Loucy (cell line): Measurements from ENCODE around the gene MACROD2.

Experiments
- H2AFZ ChIP-seq: fragments of 200-600 bp; sonication (generic); 2 replicates; pipeline ENCODE4 v1.6.0; 2016; ENCODE audit warnings: antibody characterized with exemption, mild to moderate bottlenecking, low read length, moderate library complexity
- H3F3A ChIP-seq: fragments of 200-600 bp; 2 replicates; pipeline ENCODE4 v1.6.0; 2016; ENCODE audit warnings: antibody characterized with exemption, low read depth, mild to moderate bottlenecking
- H3K27me3 ChIP-seq: fragments of 200-600 bp; sonication (generic); 2 replicates; pipeline ENCODE4 v1.6.1; 2014; ENCODE audit warnings: low read length, mild to moderate bottlenecking; ENCODE audit not compliant: insufficient read depth, poor library complexity, severe bottlenecking
- H3K36me3 ChIP-seq: fragments of 200-600 bp; sonication (generic); 2 replicates; pipeline ENCODE4 v1.6.1; 2016; ENCODE audit warnings: low read length; ENCODE audit not compliant: insufficient read depth
- H3K4me1 ChIP-seq: fragments of 200-600 bp; sonication (generic); 2 replicates; pipeline ENCODE4 v1.5.1; 2014; ENCODE audit warnings: low read length, mild to moderate bottlenecking; ENCODE audit not compliant: insufficient read depth, poor library complexity, severe bottlenecking
- H3K4me2 ChIP-seq: fragments of 200-600 bp; sonication (generic); 2 replicates; pipeline ENCODE4 v1.6.0; 2014; ENCODE audit warnings: antibody characterized with exemption, low read length, low read depth, mild to moderate bottlenecking; ENCODE audit not compliant: poor library complexity, severe bottlenecking
- H3K4me3 ChIP-seq: fragments of 200-600 bp; sonication (generic); 2 replicates; pipeline ENCODE4 v1.5.1; 2014; ENCODE audit warnings: low read length, mild to moderate bottlenecking, mixed read lengths; ENCODE audit not compliant: poor library complexity, severe bottlenecking
- H3K79me2 ChIP-seq: fragments of 200-600 bp; sonication (generic); 2 replicates; pipeline ENCODE4 v1.6.1; 2014; ENCODE audit warnings: low read length; ENCODE audit not compliant: insufficient read depth
- H3K9ac ChIP-seq: fragments of 200-600 bp; sonication (generic); 2 replicates; pipeline ENCODE4 v1.6.0; 2014; ENCODE audit warnings: mild to moderate bottlenecking, low read depth, low read length, moderate library complexity; ENCODE audit not compliant: poor library complexity, severe bottlenecking
- H3K9me2 ChIP-seq: fragments of 200-600 bp; sonication (generic); replicated peaks from 2 replicates; pipeline ENCODE4 v1.6.1; 2016; ENCODE audit warnings: low read depth, low read length, mixed read lengths
- H3K9me3 ChIP-seq: fragments of 200-600 bp; sonication (generic); 2 replicates; pipeline ENCODE4 v1.6.1; 2014; ENCODE audit warnings: mild to moderate bottlenecking, antibody characterized with exemption, low read length, low read depth; ENCODE audit not compliant: insufficient read depth
- H4K20me1 ChIP-seq: fragments of 200-600 bp; sonication (generic); 2 replicates; pipeline ENCODE4 v1.6.0; 2014; ENCODE audit warnings: antibody characterized with exemption, low read length, mild to moderate bottlenecking; ENCODE audit not compliant: insufficient read depth, poor library complexity, severe bottlenecking
- EZH2phosphoT487 ChIP-seq: fragments of 200-600 bp; IDR thresholded peaks from 2 replicates; pipeline ENCODE4 v1.6.1; 2018; ENCODE audit warnings: antibody characterized with exemption, mild to moderate bottlenecking, moderate library complexity, borderline replicate concordance
- TF ChIP-seq, protein P1 (sequence below): fragments of 200-600 bp; sonication (generic); conservative IDR thresholded peaks from 2 replicates; pipeline ENCODE4 v1.5.1; 2014; ENCODE audit warnings: mild to moderate bottlenecking, antibody characterized with exemption, low read length

The MACROD2 gene

DNA sequence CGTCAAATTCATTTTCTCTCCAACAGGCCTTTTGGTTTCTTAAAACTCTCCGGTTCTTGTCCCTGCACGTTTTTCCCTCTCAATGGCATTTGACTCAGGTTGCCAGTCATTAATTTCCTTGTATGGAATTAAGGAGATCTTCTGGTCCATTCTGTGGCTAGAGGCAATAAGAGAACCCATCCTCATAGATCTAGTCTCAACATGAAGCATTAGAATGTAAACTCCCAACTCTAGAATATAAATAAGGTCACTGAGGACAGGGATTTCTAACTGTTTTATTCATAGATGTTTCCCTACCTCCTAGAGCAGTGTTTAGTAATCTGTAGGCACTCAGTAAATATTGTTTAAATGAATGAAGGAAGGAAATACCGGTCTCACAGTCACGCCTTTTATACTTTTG, 527.3 kb downstream of the MACROD2 start:
- no peak overlapping the region for H3K4me2 ChIP-seq
- H3K79me2 ChIP-seq: no peaks in the 10 kb centered on the region
- no peak overlapping the region for H3K4me3 ChIP-seq
- no peak overlapping the region for H2AFZ ChIP-seq
- no peaks in the 10 kb centered on the region for H4K20me1 ChIP-seq
- no peak overlapping the region for H3K9ac ChIP-seq
- H3K9me3 ChIP-seq: no peaks in the 10 kb centered on the region
- H3K9me2 ChIP-seq: no peaks in the 10 kb centered on the region
- no peaks in the 10 kb centered on the region for H3K36me3 ChIP-seq
- H3F3A ChIP-seq: no peaks in the 10 kb centered on the region
- H3K27me3 ChIP-seq: no peaks in the 10 kb centered on the region
- H3K4me1 ChIP-seq: no peaks in the 10 kb centered on the region
- TF ChIP-seq, protein P1, sequence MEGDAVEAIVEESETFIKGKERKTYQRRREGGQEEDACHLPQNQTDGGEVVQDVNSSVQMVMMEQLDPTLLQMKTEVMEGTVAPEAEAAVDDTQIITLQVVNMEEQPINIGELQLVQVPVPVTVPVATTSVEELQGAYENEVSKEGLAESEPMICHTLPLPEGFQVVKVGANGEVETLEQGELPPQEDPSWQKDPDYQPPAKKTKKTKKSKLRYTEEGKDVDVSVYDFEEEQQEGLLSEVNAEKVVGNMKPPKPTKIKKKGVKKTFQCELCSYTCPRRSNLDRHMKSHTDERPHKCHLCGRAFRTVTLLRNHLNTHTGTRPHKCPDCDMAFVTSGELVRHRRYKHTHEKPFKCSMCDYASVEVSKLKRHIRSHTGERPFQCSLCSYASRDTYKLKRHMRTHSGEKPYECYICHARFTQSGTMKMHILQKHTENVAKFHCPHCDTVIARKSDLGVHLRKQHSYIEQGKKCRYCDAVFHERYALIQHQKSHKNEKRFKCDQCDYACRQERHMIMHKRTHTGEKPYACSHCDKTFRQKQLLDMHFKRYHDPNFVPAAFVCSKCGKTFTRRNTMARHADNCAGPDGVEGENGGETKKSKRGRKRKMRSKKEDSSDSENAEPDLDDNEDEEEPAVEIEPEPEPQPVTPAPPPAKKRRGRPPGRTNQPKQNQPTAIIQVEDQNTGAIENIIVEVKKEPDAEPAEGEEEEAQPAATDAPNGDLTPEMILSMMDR: no peak
- TF ChIP-seq EZH2phosphoT487: no peak

DNA sequence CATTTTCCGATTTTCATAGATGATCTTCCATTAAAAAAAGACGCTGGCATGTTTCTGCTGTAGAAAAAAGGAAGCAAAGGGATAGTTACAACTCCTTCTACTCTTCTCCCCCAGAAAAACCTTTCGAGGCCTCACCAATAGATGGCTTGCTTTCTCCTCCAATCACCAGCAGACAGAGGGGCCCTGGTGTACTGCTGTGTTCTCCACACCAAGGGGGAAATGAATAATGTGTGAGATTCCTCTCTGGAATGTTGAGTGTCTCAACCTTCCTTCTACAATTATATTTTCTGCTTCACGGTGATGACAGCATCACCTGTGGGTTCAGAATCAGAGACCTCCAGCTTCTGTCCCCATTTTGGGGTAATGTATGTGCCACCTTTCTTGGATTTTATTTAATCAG, 527.8 kb downstream of the MACROD2 start:
- no peaks in the 10 kb centered on the region for H3F3A ChIP-seq
- no peaks in the 10 kb centered on the region for H3K79me2 ChIP-seq
- no peaks in the 10 kb centered on the region for H3K4me1 ChIP-seq
- no peak overlapping the region for H2AFZ ChIP-seq
- H3K27me3 ChIP-seq: no peaks in the 10 kb centered on the region
- no peaks in the 10 kb centered on the region for H3K9me3 ChIP-seq
- H3K4me2 ChIP-seq: no peak overlapping the region
- H3K4me3 ChIP-seq: no peak overlapping the region
- H3K36me3 ChIP-seq: no peaks in the 10 kb centered on the region
- TF ChIP-seq, protein P1: no peak
- H3K9me2 ChIP-seq: no peaks in the 10 kb centered on the region
- H4K20me1 ChIP-seq: no peaks in the 10 kb centered on the region
- H3K9ac ChIP-seq: no peak overlapping the region

GRCh38 chr20:14525426-14525825, 530.1 kb downstream of the MACROD2 start:
- no peaks in the 10 kb centered on the region for H3K9me2 ChIP-seq
- no peaks in the 10 kb centered on the region for H3K4me1 ChIP-seq
- no peaks in the 10 kb centered on the region for H3K27me3 ChIP-seq
- no peaks in the 10 kb centered on the region for H3F3A ChIP-seq
- no peak overlapping the region for H3K4me2 ChIP-seq
- no peaks in the 10 kb centered on the region for H3K9me3 ChIP-seq
- TF ChIP-seq, protein P1: no peak
- no peak for TF ChIP-seq EZH2phosphoT487
- H3K36me3 ChIP-seq: no peaks in the 10 kb centered on the region
- no peaks in the 10 kb centered on the region for H4K20me1 ChIP-seq
- H3K4me3 ChIP-seq: no peak overlapping the region
- H3K79me2 ChIP-seq: no peaks in the 10 kb centered on the region
- H2AFZ ChIP-seq: no peak overlapping the region
- no peak overlapping the region for H3K9ac ChIP-seq
